GM10248 (cell line): ENCODE results near the gene CCDC78.

Experiments used
- CTCF ChIA-PET: fragments of 300-600 bp; sonication (Branson Sonifier 250); formaldehyde crosslinking; extraction: SDS; loops from one replicate; lab custom pipeline; 2021; ENCODE audit warnings: antibody characterized with exemption; lab: Yijun Ruan, JAX
- POLR2A ChIA-PET: fragments of 350-650 bp; sonication (Branson Sonifier 250); formaldehyde crosslinking; extraction: SDS; loops from one replicate; lab custom pipeline; 2020; ENCODE audit warnings: antibody characterized with exemption; lab: Yijun Ruan, JAX
- DNase-seq: peaks from one replicate; pipeline ENCODE4 v3.0.0; 2012; ENCODE audit errors: extremely low spot score
- CTCF ChIP-seq: IDR thresholded peaks from 2 replicates; pipeline ENCODE4 v1.5.1; 2012; ENCODE audit warnings: mild to moderate bottlenecking, low read depth; ENCODE audit errors: extremely low read depth, missing control alignments, control extremely low read depth

Gene CCDC78

GRCh38 chr16:717450-718245 is 8.6 kb downstream of the CCDC78 start:
- POLR2A ChIA-PET = no interaction called here
- CTCF ChIA-PET = interaction anchor here (2.7 to 8.3 kb wide), 2 partner anchors 19 to 67 kb away, joined by 9 to 169 read pairs; partner anchors contain the start of genes CHTF18 and RPUSD1
- DNase-seq = no peak
- no peak for TF ChIP-seq CTCF

DNA sequence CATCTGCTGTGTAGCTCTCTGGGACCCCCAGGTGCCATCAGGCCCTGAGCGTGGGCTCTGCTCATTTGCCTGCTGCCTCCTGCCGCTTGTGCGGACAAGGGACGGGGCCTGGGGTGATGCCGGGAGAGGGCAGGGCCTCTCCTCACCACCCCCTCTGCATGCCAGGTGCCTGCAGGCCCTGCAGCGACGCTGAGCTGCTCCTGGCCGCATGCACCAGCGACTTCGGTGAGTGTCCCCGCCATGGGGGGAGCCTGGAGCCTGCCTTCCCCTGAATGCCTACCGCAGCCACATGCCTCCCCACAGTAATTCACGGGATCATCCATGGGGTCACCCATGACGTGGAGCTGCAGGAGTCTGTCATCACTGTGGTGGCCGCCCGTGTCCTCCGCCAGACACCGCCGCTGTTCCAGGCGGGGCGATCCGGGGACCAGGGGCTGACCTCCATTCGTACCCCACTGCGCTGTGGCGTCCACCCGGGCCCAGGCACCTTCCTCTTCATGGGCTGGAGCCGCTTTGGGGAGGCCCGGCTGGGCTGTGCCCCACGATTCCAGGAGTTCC is 9.4 kb downstream of the CCDC78 start:
- TF ChIP-seq CTCF = no peak
- DNase-seq = no peak
- ChIA-PET POLR2A (no interaction called here), CTCF (interaction anchor here (1.5 to 8.3 kb wide), 4 partner anchors 9 to 325 kb away, joined by 3 to 169 read pairs (median 10); partner anchors contain the start of genes CCDC78, CHTF18, HAGHL and RPUSD1)

GRCh38 chr16:716200-716568 is 10.1 kb downstream of the CCDC78 start:
- no peak for TF ChIP-seq CTCF
- CTCF ChIA-PET = interaction anchor here (0.7 to 8.3 kb wide), 7 partner anchors 9 to 387 kb away, joined by 3 to 169 read pairs (median 5); partner anchors contain the start of genes CCDC78, CHTF18, HAGHL and RPUSD1
- POLR2A ChIA-PET = interaction anchor here (1.8 kb wide), 1 partner anchor 72 kb away, joined by 5 read pairs; the partner anchor contains the start of genes CHTF18 and RPUSD1
- DNase-seq = no peak

DNA sequence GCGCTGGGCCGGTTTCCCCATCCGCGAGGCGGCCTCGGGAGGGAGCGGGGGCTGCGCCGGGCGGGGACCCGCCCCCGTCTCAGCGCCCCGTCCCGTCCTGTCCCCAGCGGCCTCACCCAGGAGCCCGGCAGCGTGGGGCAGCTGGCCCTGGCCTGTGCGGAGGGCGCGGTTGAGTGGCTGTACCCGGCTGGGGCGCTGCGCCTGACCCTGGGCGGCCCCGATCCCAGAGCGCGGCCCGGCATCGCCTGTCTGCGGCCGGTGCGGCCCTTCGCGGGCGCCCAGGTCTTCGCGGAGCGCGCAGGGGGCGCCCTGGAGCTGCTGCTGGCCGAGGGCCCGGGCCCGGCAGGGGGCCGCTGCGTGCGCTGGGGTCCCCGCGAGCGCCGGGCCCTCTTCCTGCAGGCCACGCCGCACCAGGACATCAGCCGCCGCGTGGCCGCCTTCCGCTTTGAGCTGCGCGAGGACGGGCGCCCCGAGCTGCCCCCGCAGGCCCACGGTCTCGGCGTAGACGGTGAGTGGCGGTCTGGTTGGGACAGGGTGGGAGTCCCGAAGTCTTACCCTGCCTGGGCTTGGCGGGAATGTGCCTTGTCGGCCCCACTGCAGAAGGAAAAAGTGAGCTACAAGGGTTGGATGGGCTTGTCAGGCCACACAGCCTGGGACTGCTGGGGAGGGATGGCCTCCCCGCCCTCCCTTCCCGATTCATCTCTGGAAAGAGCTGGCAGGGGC is 10.6 kb downstream of the CCDC78 start:
- DNase-seq = no peak
- ChIA-PET POLR2A (interaction anchor here (1.8 kb wide), 1 partner anchor 73 kb away, joined by 5 read pairs; the partner anchor contains the start of genes CHTF18 and RPUSD1), CTCF (interaction anchor here (0.7 to 8.3 kb wide), 11 partner anchors 9 to 388 kb away, joined by 3 to 169 read pairs (median 5); partner anchors contain the start of genes CCDC78, CHTF18, CIAO3 and HAGHL)
- peak; percentile 35 for TF ChIP-seq CTCF

DNA sequence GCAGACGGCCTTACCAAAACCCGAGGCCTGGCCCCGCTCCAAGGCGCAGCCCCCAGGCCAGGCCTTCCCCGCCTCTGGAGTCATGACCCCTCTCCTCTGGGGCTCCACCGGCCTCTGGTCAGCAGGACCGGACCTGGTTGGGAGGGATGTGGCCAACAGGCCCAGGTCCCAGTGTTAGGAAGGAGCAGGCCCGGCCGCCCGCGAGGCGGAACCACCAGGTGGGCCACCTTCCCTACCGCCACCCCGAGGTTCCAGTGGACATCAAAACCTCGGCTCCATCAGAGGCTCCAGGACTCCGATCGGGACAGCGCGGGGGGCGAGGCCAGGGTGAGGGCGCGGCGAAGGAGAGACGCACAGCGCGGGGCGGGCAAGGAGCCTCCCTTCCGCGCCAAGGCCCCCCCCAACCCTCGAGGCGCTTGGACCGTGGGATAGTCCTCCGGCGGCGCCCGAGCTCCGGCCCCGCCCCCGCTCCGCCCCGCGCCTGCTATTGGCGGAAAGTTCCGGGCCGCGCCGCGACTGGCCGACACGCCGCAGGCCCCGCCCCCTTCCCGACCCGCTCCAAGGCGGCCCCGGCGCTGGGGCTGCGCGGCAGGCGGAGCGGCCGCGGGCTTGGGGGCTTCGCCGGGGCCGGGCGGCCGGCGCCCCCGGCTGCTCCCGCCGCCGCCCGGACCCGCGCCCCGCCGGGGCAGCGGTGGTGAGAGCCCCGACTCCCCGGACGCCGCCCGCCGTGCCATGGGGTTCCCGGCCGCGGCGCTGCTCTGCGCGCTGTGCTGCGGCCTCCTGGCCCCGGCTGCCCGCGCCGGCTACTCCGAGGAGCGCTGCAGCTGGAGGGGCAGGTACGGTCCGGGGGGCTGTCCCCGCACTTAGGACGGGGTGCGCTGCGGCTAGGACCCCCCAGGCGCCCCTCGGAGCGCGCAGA is 11.4 kb downstream of the CCDC78 start, which contains the start of gene METRN:
METRN (plus strand) TSS at position 561 of the 919 bp plus-strand sequence; CDS start at position 733, 172 bp downstream.
- peak; percentile 92 for DNase-seq
- POLR2A ChIA-PET = interaction anchor here (1.8 kb wide), 1 partner anchor 74 kb away, joined by 5 read pairs; the partner anchor contains the start of genes CHTF18 and RPUSD1
- TF ChIP-seq CTCF = no peak

More for the DNA sequence above, 11.4 kb downstream of the CCDC78 start, which contains the start of gene METRN:
- CTCF ChIA-PET = interaction anchor here (1.0 to 8.3 kb wide), 10 partner anchors 11 to 388 kb away, joined by 3 to 169 read pairs (median 4); partner anchors contain the start of genes CCDC78, CHTF18, CIAO3 and HAGHL
